UCSD-AML1 (cell line): ENCODE data around the gene ASS1.
"Not testable (repeated sequence)": the region's sequence is repeated elsewhere in the genome, so short reads cannot be mapped to it uniquely, and the experiment has no call there.

Source experiments
- DNase-seq: peaks from one replicate; lab custom pipeline; 2025; ENCODE audit not compliant: unreplicated experiment; lab: John Stamatoyannopoulos, UW

ASS1 gene

GRCh38 chr9:130433168-130433946 is 11.4 kb upstream of the ASS1 start:
- DNase-seq, result no peak

GRCh38 chr9:130433947-130434262 is 10.9 kb upstream of the ASS1 start:
- DNase-seq, result no peak

- not testable (repeated sequence) for DNase-seq
Measured at GRCh38 chr9:130434656-130435055, 10.1 kb upstream of the ASS1 start.

- DNase-seq, result no peak
Measured at GRCh38 chr9:130437011-130437789, 7.6 kb upstream of the ASS1 start.

- no peak for DNase-seq
Measured at GRCh38 chr9:130438382-130438981, 6.3 kb upstream of the ASS1 start.

- no peak for DNase-seq
Measured at GRCh38 chr9:130441031-130441430, 3.7 kb upstream of the ASS1 start.

- DNase-seq, result no peak
Measured at GRCh38 chr9:130442746-130443455, 1.9 kb upstream of the ASS1 start.

- DNase-seq, result no peak
Measured at GRCh38 chr9:130443456-130443801, 1.3 kb upstream of the ASS1 start.

GRCh38 chr9:130443840-130444492 is 795 bp upstream of the ASS1 start:
- no peak for DNase-seq

GRCh38 chr9:130445268-130445983 is 665 bp downstream of the ASS1 start:
- DNase-seq, result no peak

- DNase-seq, result no peak
Measured at GRCh38 chr9:130446101-130446861, 1.5 kb downstream of the ASS1 start.

GRCh38 chr9:130447193-130447816 is 2.5 kb downstream of the ASS1 start:
- DNase-seq, result no peak

GRCh38 chr9:130448035-130448624 is 3.4 kb downstream of the ASS1 start:
- DNase-seq, result peak; percentile 65

- DNase-seq, result no peak
Measured at GRCh38 chr9:130448771-130449603, 4.2 kb downstream of the ASS1 start.

- DNase-seq, result no peak
Measured at GRCh38 chr9:130450344-130451003, 5.7 kb downstream of the ASS1 start.

GRCh38 chr9:130451004-130451390 is 6.2 kb downstream of the ASS1 start:
- no peak for DNase-seq
